ENCODE results near the gene COL28A1.

COL28A1 gene

GRCh38 chr7:7446616-7447015 lies 89.1 kb downstream of the COL28A1 start:
- Histone ChIP-seq H2AFZ (ENCODE audit: low read depth, low read length, severe bottlenecking) (no peak overlapping the region), H3F3A (ENCODE audit: insufficient read depth) (no peaks in the 10 kb centered on the region), H3K9me2 (replicated peaks; ENCODE audit: insufficient read depth, low read length) (no peaks in the 10 kb centered on the region), H3K4me2 (ENCODE audit: low read depth, low read length, poor library complexity, severe bottlenecking) (no peak overlapping the region), H4K20me1 (ENCODE audit: low read depth, low read length) (no peaks in the 10 kb centered on the region), H3K9ac (ENCODE audit: low read length) (no peak overlapping the region), H3K4me3 (ENCODE audit: insufficient read depth, low read length, poor library complexity, severe bottlenecking) (no peak overlapping the region), H3K9me3 (ENCODE audit: insufficient read depth, low read length) (peaks cover 18% of the 10 kb centered on the region; the same call in 1 of the 2 replicates), H3K27ac (ENCODE audit: low read depth, low read length) (no peak overlapping the region), H3K27me3 (ENCODE audit: low read length) (no peaks in the 10 kb centered on the region), H3K36me3 (ENCODE audit: low read length) (peaks cover 6% of the 10 kb centered on the region), H3K79me2 (ENCODE audit: insufficient read depth, low read length) (no peaks in the 10 kb centered on the region)
- no peak for TF ChIP-seq EZH2phosphoT487 (conservative IDR thresholded peaks at IDR 0.05; ENCODE audit: low read length)
- TF ChIP-seq CTCF (IDR thresholded peaks at IDR 0.05; ENCODE audit: insufficient read depth, low read length, poor library complexity, severe bottlenecking), result no peak

GRCh38 chr7:7443806-7444350 lies 91.8 kb downstream of the COL28A1 start:
- H3K27me3 ChIP-seq (ENCODE audit: low read length), result no peaks in the 10 kb centered on the region
- no peak overlapping the region for H3K27ac ChIP-seq (ENCODE audit: low read depth, low read length)

GRCh38 chr7:7439564-7439963 lies 96.1 kb downstream of the COL28A1 start:
- Histone ChIP-seq H4K20me1 (ENCODE audit: low read depth, low read length) (no peaks in the 10 kb centered on the region), H3K79me2 (ENCODE audit: insufficient read depth, low read length) (no peaks in the 10 kb centered on the region), H3K4me3 (ENCODE audit: insufficient read depth, low read length, poor library complexity, severe bottlenecking) (no peak overlapping the region), H3K27ac (ENCODE audit: low read depth, low read length) (no peak overlapping the region), H2AFZ (ENCODE audit: low read depth, low read length, severe bottlenecking) (no peak overlapping the region), H3K9ac (ENCODE audit: low read length) (no peak overlapping the region), H3K27me3 (ENCODE audit: low read length) (no peaks in the 10 kb centered on the region), H3K4me2 (ENCODE audit: low read depth, low read length, poor library complexity, severe bottlenecking) (no peak overlapping the region), H3K9me2 (replicated peaks; ENCODE audit: insufficient read depth, low read length) (no peaks in the 10 kb centered on the region), H3K36me3 (ENCODE audit: low read length) (no peaks in the 10 kb centered on the region), H3F3A (ENCODE audit: insufficient read depth) (no peaks in the 10 kb centered on the region), H3K9me3 (ENCODE audit: insufficient read depth, low read length) (no peaks in the 10 kb centered on the region)
- TF ChIP-seq EZH2phosphoT487 (conservative IDR thresholded peaks at IDR 0.05; ENCODE audit: low read length) (no peak), CTCF (IDR thresholded peaks at IDR 0.05; ENCODE audit: insufficient read depth, low read length, poor library complexity, severe bottlenecking) (no peak)

More at GRCh38 chr7:7443806-7444350, 91.8 kb downstream of the COL28A1 start:
- no peak overlapping the region for H3K4me3 ChIP-seq (ENCODE audit: insufficient read depth, low read length, poor library complexity, severe bottlenecking)
- H3K9ac ChIP-seq (ENCODE audit: low read length), result no peak overlapping the region
- no peak overlapping the region for H2AFZ ChIP-seq (ENCODE audit: low read depth, low read length, severe bottlenecking)
- no peaks in the 10 kb centered on the region for H3K9me2 ChIP-seq (replicated peaks; ENCODE audit: insufficient read depth, low read length)
- TF ChIP-seq CTCF (IDR thresholded peaks at IDR 0.05; ENCODE audit: insufficient read depth, low read length, poor library complexity, severe bottlenecking), result no peak
- no peak for TF ChIP-seq EZH2phosphoT487 (conservative IDR thresholded peaks at IDR 0.05; ENCODE audit: low read length)
- H3K36me3 ChIP-seq (ENCODE audit: low read length), result peaks cover 2% of the 10 kb centered on the region; the same call in 1 of the 2 replicates
- no peaks in the 10 kb centered on the region for H3F3A ChIP-seq (ENCODE audit: insufficient read depth)
- H3K4me2 ChIP-seq (ENCODE audit: low read depth, low read length, poor library complexity, severe bottlenecking), result no peak overlapping the region
- H3K79me2 ChIP-seq (ENCODE audit: insufficient read depth, low read length), result no peaks in the 10 kb centered on the region
- no peaks in the 10 kb centered on the region for H4K20me1 ChIP-seq (ENCODE audit: low read depth, low read length)
- H3K9me3 ChIP-seq (ENCODE audit: insufficient read depth, low read length), result peaks cover 12% of the 10 kb centered on the region; the same call in 1 of the 2 replicates

Measured in SU-DHL-6 (cell line).